Dedifferentiated amniotic fluid mesenchymal stem cell (primary cell): ENCODE measurements around the gene MTFR1L.

Source experiments
- DNase-seq: peaks from one replicate; pipeline ENCODE4 v3.0.0-alpha.2; 2016; ENCODE audit errors: extremely low spot score

Gene MTFR1L

DNA sequence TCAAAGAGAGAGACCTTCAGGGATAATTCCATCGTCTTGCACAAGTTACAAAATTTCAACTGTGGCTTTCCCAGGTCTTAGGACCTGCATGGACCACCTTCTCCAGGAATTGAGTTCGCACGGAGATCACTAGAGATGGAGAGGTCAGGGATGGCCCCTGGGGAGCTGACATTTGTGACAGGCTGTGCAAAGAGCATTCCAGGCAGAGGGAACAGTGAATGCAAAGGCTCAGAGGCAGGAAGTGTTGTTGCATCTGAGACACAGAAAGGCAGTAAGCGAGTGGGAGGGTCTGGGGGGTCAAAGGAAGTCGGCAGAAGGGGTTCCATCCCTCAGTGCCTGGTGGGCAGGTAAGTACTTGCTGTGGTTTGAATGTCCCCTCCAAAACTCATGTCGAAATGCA lies 29.3 kb upstream of the MTFR1L start:
- no peak for DNase-seq

DNA sequence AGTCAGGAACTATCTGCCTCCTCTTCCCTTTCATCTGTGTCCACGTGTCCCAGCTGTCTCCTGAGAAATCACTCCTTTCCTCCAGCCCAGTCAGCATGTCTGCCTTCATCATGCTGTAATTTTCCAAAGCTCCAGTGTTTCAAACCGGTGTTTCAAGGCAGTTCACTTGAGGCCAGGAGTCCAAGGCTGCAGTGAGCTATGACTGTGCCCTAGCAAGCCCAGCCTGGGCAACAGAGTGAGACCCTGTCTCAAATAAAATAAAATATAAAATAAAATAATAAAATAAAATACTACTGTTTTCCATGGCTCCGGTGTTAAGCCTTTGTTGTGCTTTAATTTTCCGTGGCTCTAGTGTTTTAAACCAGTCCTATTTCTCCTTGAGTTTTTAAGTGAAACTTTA lies 27.6 kb upstream of the MTFR1L start:
- DNase-seq = no peak

DNA sequence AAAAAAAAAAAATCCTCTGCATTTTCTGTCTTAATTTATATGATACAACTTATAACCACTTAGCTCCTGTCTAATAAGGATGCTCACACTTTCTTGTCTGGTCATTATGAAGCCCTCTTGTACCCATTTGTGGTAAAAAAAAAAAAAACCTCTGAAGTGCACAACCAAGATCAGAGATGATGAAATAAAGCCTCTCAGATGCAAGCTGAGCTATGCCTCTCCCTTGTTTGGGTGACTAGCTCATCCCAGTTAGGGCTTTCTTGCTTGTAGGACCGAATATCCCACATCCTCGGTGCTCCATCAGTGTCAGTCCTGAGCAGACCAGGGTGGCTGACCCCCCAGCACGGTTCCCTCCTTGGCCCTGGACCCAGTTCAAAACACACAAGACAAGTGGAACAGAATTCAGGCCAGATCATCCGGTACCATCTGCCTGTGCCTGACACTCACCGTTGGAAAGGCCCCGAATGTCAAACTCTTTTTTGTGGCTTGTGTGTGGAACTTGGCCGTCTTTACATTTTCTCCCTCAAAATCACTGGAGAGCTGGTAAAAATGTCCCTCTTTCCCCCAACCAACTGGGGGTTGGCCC lies 26.1 kb upstream of the MTFR1L start:
- no peak for DNase-seq

DNA sequence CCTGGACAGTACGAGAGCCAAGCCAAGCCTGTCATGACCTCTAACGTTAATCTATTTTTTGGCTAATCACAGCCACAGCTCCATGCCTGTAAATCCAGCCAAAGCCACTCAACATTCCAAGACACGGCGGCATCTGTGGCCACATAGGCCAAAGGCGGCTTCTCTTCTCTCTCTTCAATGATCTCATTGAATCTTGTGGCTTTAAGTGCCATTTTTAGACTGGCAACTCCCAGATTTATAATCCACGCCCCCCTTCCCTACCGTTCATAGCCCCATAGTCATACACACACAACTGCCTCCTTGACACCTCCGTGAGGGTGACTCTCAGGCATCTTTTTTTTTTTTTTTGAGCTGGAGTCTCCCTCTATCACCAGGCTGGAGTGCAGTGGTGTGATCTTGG lies 25.4 kb upstream of the MTFR1L start:
- no peak for DNase-seq

DNA sequence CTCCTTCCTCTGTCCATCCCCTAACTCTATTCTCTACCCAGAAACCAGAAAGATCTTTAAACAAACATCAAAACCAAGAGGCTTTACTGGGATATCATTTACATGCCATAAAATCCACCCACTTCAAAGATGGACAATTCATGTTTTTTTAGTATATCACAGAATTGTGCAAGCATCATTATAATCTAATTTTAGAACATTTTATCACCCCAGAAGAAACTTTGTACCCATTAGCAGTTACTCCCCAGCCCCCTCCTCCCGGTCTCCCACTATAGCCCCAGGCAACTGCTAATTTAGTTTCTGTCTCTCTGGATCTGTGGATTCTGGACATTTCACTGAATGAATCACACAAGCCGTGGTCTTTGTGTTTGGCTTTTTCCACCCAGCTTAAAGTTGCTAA lies 24.5 kb upstream of the MTFR1L start:
- no peak for DNase-seq

DNA sequence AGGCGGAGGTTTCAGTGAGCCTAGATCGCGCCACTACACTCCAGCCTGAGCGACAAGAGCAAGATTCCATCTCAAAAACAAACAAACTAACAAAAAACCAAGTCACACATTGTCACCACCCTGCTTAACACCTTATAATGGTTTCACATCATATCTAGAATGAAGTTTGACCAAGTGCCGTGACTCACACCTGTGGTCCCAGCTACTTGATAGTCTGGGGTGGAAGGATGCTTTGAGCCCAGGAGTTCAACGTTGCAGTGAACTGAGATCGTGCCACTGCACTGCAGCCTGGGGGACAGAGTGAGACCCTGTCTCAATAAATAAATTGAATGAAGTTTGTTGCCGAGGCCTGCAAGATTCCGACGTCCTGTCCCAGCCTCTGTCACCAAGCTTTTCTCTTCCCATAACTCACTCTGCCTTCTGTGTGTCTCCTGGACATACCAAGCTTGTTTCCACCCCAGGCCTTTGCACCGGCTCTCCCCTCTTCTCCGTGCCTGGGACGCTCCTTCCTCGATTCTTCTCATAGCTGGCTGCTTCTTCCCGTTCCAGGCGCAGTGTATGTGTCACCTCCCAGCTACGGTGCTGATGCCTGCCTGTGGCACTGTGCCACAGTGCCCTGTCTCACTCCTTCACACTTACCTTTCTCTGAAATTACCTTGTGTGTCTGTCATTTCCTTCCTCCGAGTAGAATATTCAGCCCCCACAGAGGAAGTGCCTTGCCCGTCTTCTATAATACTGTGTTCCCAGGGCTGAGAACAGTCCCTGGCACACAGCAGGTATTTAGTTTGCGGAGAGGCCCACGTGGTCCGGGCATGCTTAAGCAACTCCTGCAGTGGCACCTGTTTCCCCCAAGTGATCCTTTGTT lies 23.6 kb upstream of the MTFR1L start:
- DNase-seq = no peak

DNA sequence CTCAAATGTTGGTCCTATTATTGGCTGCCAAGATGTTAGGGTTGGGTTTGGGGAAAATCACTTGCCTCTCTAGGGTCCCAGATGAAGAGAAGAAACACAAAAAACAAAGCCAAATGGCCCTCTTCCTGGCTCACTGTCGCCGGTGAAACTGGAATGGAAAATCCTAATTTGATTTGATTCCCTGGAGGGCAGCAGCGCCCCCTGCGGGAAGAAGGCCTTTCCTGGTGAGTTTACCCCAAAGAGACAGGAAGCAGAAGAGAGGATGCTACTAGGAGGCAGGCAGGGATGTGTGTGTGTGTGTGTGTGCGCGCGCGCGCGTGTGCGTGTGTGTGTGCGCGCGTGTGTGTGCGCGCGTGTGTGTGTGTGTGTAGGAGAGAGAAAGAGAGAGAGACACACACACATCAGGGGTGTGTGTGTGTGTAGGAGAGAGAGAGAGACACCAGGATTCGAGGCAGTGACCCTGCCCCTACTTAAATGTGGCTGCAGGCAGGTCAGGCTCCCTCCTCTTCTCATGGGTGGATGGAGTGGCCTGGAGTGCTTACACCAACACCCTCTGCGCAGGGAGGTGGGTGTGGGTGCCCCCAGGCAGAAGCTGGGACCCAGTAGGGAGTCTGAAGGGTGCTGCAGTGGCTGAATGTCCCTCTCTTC lies 22.8 kb upstream of the MTFR1L start:
- peak; percentile 58 for DNase-seq

DNA sequence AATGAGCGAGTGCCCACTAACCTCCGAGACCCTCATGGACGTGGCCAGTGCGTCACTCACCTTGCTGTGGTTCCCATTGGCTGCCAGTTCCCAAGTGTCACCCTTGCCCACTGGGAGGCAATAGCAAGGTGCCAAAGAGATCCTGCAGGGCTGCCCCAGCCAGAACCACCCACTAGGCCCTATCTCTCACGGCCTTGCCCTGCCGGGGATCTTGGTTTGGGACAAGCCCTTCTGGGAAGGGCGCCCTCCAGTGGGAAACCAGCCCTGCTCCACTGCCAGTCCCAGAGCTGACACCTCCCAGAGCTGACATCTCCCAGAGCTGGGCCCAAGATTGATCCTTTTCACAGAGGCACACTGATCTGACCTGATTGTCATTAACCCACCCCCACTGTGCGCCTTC lies 21.8 kb upstream of the MTFR1L start:
- DNase-seq = no peak

DNA sequence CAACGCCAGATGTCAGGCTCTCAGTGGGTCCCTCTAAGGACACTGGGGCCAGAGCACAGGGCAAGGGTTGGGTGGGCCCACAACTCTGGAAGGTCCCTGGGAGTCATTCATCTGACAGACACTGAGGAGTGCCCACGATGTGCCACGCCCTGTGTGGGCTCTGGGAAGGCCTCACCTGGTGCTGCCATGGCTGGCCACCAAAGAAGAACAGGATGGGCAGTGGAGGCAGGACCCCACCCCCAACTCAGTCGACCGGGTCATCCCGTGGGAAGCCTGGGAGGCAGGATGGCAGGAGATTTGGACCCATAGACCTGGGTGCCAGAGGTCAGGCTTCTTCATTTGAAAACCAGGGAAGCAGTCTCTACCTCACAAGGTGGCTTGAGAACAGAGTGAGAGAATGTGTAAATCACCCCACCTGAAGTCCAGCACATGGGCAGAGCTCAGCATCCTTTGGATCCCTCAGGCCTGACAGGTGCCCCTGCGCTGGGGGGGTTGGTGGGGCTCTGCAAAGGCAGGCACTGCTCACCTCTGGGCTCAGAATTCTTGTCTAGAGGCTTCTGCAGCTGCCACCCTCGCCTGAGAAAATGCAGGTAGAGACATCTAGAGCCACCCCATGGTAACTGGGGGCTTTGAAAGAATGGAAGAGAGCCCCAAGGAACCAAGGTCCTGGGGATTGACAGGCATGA lies 20.9 kb upstream of the MTFR1L start:
- no peak for DNase-seq

DNA sequence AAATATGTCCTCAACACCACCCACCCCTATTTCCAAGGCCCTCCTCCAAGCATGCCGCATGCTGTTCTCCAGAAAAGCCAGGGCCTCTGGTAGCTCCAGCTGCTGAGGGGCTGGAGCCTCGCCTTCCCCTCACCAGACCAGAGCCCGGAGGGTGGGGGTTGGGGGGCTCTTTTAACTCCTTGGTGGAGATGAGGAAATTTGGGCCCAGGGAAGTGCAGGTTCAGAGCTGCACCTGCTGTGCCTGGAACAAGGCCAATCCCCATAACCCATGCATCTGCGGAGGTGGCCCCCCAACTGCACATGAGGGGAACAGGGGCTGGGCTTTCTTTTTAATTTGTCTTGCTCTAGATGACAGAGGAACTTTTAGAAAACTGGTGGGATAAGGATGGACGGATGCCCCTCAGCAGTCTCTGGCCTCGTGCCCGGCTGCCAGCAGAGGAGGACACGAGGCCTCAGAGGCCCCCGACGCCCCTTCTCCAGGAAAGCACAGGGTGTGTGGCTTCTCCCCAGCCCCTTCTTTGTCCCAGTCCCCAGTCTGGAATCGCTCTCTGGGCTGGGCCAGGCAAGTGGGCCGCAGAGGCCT lies 20.3 kb upstream of the MTFR1L start:
- DNase-seq = no peak

DNA sequence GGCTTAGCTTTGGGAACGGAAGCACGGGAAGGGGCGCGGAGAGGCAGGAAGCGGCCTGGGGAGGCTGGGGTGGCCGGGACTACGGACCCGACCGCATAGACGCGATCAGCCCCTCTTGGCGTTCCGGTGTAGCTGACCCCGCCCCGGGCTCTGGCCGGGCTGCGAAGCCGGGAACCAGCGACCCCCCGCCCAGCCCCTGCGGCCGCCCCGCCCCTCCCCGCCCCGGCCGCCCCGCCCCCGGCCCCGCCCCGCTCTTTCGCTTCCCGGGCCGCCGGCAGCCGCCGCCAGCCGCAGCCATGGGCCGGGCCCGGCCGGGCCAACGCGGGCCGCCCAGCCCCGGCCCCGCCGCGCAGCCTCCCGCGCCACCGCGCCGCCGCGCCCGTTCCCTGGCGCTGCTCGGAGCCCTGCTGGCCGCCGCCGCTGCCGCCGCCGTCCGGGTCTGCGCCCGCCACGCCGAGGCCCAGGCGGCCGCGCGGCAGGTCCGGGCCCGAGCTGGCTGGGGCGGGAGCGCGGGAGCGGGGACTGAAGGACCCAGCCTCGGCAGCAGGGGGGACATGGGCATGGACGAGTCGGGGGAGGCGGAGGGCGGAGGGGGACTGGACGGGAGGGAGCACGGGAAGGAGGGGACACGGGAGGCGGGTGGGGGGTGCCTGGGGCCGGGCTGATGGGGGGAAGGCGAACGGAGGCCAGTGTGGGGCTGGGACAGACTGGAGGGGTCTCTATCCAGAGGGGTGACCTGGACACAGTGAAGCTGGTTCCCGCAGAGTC lies 19.6 kb upstream of the MTFR1L start, which contains the start of gene SELENON:
SELENON (plus strand) TSS at position 259 of the 768 bp plus-strand sequence; CDS start at position 297, 38 bp downstream.
- DNase-seq = no peak

DNA sequence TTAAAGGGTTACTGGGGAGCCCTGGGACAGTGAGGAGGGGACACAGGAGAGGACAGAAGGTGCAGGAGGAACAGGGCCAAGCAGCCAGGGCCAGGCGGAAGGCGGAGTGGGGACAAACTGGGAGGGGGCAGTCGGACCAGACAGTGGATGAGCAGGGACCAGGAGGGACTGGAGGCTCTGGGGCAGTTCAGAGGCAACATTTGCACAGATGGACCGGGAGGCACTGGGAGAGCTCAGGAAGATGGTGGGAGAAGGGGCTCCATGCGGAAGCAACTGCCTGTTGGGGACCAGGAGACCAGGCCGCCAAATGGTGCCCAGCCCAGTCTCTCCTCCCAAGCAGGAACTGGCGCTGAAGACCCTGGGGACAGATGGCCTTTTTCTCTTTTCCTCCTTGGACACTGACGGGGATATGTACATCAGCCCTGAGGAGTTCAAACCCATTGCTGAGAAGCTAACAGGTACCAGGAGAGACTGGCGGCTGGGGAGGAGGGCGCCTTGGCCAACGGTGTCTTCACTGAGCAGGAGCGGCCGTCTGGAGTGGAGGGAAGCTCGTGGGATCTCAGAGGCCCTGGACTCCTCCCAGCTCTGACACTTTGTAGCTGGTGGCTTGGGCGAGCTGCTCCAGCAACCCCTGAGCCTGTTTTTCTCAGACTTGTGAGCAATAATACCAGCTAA lies 18.9 kb upstream of the MTFR1L start:
- no peak for DNase-seq

DNA sequence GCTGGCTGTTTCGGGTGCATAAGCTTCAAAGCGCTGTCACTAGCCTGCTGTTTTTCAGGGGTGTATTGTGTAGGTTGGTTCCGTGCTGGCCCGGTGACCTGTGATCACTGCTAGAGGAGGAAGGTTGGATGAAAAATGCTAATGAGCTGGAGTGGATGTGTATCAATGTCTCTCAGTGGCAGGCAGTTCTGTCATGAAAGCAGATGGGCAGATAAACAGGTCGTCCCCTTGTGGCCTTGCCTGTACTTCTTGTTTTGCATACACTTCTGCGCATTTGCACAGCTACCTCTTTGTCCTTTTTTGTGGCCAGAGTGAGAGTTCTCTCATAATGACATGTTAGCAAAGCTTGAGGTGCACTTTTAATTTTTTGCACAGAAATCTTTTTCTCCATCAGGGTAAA lies 16.8 kb upstream of the MTFR1L start:
- no peak for DNase-seq

DNA sequence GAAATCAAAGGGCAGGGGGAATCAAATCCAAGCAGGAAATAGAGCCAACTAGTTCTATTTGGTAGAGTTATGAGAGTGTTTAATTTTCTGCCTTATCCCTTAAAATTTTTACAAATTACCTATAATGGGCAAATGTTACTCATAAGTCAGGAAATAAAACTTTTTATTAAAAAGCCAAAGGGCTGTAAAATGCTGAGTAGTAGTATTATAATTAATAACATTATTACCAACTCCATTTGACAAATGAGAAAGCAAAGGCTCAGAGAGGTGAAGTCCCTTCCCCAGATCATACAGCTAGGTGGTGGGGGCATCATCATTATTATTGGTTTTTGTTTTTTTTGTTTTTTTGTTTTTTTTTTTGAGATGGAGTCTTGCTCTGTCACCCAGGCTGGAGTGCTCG lies 16.4 kb upstream of the MTFR1L start:
- no peak for DNase-seq

DNA sequence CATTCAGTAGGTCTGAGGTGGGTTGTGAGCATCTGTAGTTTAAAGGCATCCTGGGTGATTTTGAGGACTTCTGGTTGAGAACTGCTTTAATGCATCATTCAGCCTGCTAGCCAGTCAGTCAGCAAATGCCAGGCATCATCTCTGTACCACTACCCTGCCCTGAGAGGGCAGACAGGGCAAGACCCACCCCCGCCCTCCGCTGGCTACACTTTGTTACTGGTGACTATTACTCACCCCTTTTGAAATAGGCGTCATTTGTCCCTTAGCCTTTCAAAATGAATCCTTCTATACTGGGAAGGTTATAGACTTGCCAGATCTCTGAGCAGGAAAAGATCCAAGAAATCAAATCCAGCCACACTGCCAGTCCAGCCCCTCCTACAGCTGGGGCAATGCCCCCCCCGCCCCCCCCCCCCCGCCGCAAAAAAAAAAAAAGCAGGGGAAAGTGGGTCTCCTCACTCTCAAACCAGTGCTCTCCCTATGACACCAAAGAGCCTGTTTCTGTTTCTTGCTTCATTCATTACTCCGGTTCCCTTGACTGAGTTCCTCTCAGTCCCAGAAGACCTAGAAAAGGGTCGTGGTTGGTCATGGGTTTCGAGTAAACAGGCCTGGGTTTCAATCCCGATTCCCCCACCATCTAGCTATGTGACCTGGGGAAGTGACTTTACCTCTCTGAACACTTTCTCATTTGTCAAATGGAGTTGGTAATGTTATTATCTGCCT lies 15.3 kb upstream of the MTFR1L start:
- no peak for DNase-seq

DNA sequence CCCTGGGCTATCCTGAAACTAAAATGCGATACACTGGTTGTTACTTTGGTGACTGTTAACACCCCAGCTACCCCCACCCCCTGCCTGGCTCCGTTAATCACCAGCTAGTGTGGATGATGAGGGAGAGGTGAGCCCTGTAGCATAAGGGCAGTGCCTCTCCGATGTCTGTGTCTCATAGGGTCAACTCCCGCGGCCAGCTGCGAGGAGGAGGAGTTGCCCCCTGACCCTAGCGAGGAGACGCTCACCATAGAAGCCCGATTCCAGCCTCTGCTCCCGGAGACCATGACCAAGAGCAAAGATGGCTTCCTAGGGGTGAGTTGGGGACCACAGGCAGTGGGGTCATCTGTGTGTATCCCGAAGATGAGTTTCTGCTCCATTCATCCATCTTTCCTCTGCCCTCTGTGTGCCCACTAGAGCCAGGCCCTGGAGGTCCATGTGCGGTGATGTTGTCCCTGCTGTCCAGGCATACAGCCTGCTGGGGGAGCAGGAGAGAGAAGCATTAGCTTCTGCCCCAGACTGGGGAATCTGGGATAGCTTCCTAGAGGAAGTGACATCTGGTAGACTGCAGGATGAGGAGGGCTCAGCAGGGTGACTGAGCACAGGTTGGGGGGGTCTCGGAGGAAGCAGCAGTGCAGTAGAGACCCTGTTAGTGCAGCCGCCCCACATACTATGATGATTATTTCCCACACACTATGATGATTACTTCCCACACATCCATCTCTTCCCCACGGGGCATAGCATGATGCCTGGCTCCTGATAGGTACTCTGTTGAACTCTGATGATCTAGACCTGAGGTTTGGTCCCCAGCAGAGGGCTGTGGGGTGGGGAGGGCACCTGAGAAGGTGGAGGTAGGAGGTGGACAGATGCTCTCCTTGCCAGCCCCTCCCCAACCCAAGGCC lies 14.5 kb upstream of the MTFR1L start:
- no peak for DNase-seq

DNA sequence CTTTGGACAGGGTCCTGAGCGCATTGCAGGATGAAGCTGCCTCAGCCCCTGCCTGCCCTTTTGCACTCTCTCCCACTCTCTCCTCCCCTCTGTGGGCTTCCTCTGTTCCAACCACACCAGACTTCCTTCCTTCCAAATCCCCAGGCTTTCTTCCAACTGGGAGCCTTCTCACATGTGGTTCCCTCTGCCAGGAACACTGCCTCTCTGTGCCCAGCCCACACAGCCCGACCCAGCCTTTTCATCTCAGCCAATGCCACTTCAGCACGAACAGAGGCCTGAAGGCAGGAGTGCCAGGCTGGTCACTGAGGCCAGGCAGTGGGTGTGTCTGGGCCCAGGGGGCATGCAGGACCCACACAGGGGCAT lies 13.9 kb upstream of the MTFR1L start:
- peak; percentile 41 for DNase-seq

DNA sequence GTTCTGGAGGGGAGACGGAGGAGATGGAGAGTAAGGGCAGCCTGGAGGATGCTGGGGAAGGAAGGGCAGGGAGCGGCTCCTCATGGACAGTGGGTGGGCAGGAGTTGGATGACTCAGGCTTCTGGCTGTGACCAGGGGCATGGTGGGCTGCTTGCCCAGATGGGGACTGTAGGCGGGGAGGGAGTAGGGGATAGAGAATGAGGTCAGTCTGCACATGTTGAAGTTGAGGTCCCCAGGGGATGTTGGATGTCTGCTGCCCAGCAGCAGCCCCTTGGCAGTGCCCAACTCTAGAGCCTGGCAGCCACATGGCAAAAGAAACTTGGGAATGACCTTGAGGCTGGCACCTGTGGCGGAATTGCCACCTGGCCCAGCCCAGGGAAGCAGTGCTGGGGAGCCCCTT lies 13.3 kb upstream of the MTFR1L start:
- no peak for DNase-seq
